OCI-M2 (cell line): ENCODE data around the gene NMNAT1.
"Not testable (repeated sequence)": the region's sequence is repeated elsewhere in the genome, so short reads cannot be mapped to it uniquely, and the experiment has no call there.

Experiments
- DNase-seq: peaks from one replicate; lab custom pipeline; 2025; ENCODE audit not compliant: unreplicated experiment; lab: John Stamatoyannopoulos, UW

NMNAT1 gene

DNA sequence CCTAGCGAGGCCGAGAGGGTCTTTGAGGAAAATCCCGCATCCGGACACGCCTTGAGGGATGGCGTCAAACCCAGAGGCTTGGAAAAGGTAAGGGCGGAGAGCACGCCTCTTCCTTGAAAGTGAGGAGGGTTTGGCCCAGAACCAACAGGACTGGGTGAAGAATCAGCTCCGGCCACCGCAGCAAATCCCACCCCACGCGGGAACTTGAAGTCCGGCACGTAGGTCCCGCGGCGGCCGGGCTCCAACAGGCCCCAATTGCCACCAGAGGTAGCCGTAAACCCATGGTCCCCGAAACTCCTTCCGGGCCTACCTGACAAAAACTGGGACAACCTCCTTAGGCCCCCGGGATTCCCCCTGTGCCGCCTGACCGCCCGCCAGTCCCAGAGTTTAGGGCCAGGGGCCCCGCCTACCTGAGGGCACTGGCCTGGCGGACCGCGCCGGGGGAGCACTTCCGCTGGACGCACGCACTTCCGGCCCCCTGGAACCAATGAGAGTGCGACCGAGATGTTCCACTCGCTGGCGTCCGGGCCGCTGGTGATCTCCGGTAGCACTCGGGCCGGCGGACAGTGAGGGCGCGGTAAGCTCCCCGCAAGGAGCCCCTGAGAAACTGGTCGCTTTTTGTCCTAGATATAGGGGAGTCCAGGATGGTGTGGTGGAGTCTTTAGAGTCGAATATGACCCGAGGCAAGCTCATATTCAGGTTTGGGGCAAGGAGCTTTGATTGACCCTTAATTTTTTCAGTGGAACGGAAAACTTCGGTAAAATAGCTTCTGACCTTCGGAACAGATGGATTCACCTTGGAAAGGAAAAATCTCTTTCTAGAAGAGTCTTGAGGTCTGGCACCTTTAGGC, at the start of gene NMNAT1, which contains the start of gene LZIC:
TSS of gene NMNAT1 (plus strand) at position 537 of the 850 bp plus-strand sequence. CDS start 28,599 bp downstream, outside the sequence.
TSS of gene LZIC (minus strand) at position 453 of the 850 bp plus-strand sequence. CDS start 6,772 bp downstream, outside the sequence.
- DNase-seq = peak; percentile 60

DNA sequence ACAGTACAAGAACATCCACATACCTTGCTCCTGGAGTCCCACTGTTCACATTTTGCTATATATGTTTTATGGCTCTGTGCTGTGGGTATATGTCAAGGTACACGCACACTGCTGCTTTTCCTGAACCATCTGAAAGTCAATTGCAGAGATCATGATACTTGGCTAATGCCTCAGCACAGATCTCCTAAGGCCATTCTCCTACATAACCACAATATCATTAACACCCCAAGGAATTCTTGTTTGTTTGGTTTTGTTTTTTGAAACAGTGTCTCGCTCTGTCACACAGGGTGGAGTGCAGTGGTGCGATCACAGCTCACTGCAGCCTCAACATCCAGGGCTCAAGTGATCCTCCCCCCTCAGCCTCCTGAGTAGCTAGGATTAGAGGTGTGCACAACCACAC, 49.2 kb upstream of the NMNAT1 start:
- DNase-seq = no peak

DNA sequence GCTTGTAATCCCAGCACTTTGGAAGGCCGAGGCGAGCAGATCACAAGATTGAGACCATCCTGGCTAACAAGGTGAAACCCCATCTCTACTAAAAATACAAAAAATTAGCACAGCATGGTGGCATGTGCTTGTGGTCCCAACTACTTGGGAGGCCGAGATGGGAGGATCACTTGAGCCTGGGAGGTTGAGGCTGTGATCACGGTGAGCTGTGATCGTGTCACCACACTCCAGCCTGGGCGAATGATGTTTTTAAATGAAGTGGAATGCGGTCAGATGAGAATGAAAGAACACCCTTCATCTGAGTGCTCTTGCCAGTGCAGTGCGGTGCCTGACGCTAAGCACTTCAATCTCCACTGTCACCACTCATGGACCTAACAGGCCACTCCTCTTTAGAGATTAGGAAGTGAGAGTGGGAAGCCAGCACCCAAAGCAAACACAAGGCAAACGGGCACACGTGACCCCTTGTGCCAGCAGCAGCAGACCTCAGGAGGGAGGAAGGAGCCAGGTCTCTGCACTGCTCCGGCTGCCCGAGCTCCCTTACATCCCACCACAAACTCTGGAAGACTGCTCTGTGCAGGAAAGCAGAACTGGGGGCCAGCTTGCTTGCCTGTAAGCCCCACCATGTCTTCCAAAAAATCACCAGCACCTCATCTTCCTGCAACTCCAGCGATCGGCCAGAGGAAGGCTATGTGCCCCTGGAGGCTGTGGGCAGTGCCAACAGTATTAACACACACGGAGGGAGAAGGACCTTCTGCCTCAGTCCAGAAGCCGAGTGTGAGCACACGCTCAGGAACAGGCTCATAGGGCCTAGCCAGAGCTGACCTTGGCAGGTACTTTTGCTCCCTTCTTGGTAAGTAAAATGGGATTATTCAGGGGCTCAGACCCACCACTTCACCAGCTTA, 42.9 kb upstream of the NMNAT1 start:
- DNase-seq = no peak

DNA sequence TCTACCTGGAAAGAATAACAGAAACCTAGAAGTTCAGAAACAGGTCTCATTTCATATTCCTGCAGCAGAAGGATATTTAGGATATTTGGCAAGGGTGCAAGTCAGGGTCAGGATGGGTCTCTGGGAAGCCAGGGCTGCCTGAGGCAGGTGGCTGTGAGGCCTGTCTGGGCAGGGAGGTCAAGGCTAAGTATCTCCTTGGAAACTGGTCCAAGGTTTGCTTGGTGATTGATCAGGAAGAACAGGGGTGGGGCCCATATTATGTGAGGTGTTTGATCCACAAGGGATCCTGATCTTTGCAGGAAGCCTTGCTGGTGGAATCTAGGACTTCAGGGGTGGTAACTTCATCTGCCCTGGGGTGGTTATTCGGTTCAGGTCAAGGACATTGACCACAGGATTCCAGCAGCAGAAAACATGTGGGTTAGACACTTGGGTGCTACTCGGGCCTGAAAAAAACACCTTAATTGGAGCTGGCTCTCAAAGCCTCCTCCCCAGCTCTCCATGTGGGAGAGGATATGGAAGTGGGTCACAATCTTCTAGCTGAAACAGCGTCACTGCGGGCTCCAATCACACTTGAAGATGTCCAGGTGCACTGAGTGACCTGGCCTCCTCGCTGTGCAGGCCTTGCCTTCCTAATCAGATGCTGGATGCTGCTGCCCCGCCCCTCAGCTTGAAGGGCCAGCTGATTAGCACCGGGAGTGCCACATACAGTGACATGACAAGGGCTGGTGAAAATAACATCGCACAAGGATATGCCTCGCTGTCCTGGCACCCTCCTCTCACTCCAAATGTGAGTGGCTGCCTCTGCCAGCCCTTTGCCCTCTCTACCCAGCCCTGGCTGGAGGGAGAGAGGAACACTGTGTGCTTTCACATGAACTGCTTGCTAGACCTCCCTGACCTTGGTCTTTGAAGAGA, 41.9 kb upstream of the NMNAT1 start:
- no peak for DNase-seq

DNA sequence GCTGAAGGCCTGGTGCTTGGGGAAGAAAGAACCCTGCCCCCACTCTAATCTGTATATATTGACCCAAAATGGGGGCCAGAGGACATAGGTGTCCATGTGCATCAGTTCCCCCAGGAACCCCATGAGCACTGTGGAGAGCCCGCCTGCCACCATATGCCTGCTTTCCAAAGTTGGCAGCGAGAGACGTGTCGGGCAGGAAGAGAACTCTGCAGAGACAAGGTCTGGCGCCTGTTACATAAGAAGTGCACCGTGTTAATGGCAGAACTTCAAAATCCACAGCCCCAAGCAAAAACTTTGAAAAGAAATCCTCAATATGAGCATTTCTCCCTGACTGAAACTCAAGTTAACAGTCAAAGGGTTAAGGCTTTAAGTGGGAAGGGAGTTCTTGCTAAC, 41.2 kb upstream of the NMNAT1 start:
- no peak for DNase-seq

DNA sequence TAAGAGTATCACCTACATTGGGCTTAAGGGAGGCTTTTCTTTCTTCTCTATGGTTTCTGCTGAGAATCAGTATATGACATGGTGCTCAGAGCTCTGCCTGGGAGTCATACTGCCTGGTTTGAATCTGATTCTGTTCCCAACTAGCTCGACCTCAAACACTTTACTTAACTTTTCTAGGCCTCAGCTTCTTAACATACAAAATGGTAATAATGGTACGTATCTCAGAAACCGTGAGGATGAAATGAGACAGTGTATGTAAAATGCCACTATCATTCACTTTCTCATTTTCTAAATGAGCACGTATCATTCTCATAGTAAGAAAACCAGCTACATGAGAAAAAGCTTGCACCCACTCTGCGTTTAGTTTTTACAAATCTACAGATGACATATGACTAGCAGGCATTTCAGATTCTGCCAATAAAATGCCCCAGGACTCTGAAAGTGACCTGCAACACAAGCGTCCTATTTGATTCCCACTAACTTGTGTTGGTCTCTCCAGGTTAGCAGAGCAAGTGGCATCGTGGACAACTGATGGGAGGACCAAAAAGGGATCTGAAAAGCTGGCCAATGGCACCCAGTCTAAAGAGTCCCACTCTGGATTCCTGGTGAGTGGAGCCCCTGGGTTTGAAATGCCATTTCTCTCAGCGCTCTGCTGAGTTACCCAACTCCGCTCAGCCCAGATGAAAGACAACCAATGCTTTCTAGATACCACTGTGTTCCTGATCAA, 39.3 kb upstream of the NMNAT1 start:
- DNase-seq = no peak

DNA sequence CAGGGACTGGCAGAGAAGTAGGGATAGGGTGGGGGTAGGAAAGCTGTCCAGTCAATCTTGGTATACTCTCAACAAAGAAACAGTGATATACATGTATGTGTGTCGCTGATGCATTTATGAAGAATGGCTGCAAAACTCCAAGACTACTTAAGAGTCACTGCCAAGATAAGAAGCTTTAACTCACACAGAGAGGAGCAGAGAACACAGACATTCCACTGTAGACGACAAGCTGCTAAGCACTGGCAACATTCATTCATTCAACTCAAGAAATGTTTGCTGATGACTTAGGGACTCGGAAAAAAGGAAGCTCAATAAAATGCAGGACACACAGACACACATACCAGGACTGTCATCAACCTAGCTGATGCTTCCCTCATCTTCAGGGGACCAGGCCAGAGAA, 38.7 kb upstream of the NMNAT1 start:
- DNase-seq = no peak

DNA sequence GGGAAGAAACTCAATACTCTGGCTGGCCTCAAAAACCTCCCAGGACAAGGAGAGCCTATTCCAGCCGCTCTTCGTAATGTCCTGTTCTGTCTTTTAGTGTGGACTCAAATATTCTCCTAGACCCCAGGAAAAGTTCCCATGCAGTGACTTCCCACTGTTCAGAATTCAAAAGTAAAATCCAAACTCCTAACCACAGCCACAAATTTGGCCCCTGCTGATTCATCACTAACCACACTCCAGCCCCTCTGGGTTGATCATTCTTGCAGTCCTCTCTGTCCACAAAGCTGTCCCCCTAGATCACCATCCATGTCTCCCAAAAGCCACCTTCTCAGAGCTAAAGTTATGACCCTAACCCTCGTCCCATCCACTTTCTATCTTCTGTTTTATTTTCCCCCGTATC, 38.3 kb upstream of the NMNAT1 start:
- DNase-seq = no peak

DNA sequence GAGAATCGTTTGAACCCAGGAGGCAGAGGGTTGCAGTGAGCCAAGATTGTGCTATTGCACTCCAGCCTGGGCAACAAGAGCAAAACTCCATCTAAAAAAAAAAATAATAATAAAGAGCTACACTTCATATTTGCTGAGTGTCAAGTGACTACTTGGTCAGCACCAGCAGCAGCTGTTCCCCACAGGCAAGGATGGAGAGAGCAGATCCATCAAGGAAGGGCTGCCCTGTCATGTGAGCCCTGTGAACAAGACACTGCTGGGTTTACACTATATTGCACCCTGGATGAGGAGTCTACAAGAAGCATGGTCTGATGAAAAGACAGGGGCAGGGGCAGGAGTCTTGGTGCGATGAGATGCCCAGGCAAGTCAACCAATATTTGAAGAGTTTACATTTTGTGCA, 36.8 kb upstream of the NMNAT1 start:
- DNase-seq = no peak

DNA sequence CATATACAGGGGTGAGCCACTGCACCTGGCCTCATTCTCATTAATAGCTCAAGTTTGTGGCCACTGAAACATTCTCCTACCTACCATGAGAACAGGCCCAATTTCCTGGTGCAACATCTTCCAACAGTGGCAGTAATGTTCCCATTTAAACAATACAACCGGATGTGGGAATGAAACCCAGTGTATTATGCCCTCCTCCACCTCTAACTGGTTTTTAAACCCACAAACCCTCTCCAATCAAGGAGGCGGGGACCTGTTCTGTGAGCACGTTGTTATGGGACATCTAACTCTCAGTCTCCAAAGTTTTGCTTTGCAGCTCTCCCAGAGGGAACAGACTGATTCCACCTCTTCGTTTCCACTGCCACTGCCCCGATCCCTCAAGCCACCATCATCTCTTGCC, 35.8 kb upstream of the NMNAT1 start:
- DNase-seq = no peak

DNA sequence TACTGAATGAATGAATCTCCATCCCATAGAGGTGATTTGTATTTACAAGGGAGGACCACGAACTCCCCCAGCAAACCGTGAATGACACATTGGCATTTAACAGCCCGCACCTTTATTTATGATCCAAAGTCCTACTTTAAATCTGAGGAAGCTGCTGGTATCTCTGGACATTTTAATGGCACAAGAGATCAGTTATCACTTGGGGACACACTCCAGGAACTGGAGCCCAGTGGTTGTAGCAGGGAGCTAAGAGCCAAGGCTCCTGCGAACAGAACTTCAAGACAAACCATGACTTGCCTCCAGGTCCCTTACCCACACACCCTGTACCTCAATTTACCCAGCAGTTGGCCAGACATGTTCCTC, 34.4 kb upstream of the NMNAT1 start:
- DNase-seq = no peak

DNA sequence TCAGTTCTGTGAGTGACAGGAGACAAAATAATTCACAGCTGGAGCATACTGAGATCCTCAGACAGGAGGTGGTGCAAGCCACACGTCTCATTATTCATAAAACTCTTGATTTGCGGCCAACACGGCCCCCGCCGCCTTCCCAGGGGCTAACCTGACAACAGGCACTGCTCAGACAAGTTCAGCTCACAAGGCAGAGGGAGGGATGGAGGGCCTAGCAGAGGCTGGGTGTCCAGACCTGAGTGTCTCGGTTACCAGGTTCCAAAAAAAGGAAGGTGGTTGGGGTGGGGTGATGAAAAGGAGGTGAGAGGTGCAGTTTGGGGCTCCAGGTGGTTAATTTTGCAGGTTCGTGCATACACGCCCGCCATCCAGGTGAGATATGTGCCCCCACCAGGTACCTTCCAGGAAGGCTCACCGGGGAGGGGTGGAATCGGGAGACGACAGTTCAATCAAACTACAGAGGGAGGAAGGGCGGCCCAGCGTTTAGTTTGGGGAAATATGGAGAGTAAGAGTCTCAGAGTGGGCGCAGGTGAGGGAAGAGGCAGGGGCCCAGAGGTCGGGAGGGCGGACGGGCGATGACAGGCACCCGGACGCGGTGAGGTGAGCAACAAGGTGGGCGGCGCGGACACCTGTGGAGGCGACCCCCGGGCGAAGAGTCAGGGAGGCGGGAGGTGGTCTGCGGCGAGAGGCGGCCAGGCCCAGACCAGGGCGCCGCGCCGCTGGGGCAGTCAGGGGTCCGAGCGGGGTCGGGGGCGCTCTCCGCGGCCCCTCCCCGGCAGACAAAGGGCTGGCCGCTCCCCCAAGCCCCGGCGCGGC, 33.8 kb upstream of the NMNAT1 start:
- no peak for DNase-seq

DNA sequence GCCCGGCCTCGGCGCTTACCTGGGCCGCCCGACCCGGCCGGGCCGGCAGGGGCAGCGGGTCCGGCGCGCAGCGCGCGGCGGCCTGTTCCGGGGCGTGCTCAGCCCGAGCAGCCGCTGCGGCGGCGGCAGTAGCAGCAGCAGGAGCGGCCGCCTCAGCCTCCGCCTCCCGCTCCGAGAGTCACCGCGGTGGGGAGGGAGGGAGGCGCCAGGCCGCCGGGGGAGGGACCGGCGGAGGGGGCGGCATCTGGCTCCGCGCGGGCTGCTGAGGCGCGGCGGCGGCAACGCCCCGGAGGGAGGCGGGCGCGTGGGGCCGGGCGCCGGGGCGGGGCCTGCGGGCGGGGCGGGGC, 33.2 kb upstream of the NMNAT1 start, which contains the start of gene CTNNBIP1:
TSS of gene CTNNBIP1 (minus strand) at position 194 of the 347 bp plus-strand sequence. CDS start 38,205 bp downstream, outside the sequence.
- DNase-seq = no peak

DNA sequence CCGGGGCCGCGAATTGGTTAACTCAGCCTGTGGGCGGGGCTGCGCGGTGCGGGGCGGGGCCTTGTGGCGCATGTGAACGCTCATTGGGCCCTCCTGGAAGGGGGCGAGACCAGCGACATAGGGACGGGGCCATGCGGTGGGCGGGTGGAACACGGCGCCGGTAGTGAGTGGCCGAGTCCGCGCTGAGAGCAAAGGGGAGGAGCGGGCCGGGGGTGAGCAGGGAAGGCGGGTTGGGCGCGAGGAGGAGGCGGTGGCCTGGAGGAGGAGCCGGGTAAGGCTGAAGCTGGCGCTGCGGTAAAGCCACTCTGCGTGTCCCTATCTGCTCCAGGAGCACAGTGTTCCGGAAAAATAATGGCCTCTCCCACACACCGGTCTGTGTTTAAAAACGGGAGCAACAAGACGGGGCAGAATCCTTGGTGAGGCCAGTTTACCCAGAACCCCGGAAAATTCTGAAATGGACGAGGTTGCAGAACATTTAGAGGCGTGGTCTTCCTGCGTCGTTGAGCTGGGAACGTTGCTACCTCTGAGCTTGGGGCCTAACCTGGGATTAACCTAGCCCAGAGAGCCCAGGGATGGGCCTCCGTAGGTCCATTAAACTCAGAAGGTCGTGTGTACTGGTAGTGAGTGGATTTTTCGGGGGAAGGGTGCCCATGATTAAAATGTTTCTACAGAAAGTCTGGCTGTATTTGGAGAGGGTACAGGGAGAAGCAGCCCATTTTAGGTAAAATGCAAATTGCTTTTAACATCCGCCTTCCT, 32.7 kb upstream of the NMNAT1 start:
- DNase-seq = peak; percentile 82

DNA sequence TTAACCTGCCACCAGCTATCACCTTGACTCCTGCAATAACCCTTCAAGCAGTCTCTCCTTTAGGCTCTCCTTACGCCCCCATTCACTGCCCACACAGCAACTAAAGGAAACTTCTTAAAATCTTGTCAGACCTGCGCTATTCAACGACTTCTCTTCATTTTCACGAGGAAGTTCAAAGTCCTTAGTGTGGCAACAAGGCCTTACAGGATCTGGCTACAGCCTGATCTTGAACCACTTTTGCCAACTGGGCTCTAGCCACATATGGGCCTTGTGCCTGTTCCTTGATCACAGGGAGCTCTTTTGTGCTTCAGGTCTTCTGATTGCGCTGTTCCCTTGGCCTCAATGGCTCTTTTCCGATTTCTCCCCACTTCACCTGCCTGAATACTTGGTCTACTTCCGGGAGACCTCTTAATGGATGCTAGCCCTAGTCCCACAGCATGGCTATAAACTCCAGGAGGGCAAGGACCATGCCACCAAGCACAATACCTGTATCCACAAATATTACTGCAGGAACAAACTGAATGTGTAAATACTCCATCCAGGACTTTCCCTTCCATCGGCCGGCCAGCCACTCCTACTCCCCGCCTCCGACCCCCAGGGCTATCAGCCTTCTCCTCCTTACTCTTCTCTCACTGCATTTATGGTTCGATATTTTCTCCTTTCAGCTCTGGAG, 30.9 kb upstream of the NMNAT1 start:
- no peak for DNase-seq

DNA sequence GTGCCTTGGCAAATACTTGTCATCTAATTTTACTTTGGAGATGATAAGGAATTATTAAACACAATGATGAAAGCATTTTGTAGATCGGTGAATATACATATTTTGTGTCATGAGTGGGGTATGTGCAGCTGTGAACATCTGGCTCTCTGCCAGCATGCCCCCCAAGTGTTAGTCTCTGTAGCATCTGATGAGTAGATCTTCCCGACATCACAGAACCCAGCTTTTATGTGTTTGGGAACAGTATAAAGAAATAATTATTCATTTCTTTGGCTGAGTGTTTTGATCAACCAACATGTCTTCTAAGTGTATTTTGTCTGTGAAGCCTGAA, 28.7 kb upstream of the NMNAT1 start:
- no peak for DNase-seq

DNA sequence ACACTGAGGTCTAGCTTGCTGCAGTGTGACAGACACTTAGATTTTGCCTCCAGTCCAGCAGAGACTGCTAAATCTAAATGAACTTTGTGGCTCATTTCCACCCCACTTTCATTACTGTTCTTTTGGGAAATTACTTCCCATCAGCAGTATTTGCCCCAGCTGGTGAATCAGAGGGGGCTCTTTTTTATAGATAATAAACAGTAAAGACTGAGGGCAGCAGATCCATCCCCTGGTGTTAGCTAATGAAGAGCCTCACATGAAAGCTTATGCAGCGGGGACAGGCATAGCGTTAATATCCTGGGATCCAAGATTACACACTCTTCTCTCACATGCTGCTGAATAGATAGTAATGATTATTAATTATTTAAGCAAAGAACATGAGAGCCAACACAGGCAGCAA, 26.8 kb upstream of the NMNAT1 start:
- no peak for DNase-seq

DNA sequence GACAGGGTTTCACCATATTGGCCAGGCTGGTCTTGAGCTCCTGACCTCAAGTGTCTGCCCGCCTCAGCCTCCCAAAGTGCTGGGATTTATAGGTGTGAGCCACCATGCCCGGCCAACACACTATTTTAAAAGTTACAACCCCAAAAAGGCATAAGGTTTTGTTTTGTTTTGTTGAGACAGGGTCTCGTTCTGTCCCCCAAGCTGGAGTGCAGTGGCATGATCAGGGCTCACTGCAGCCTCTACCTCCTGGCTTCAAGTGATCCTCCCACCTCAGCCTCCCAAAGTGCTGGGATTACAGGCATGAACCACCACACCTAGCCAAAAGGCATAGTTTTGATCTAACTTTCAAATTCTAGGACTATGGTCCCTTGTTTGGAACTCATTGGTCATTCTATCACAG, 25.8 kb upstream of the NMNAT1 start:
- not testable (repeated sequence) for DNase-seq
